ENCODE data around the gene TFPI2.

Gene TFPI2

DNA sequence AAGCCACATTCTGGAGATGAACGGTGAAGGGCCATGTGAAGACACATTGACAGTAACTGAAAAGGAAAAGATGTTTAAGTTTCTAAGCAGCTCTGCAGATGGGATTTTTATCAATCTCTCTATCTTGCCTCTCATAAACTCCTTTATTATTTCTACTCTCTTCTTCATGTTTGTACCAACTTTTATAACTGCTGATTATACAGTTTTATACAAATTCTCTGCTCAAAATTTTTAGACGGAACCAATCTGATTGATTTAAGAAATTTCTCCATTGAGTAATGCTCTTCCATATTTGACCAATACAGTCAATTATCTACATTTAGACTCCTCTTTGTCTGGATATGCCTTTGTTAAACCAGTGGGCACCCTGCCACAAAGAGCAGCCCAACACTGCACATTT is 31.7 kb downstream of the TFPI2 start:
- Histone ChIP-seq H3K79me2 (ENCODE audit: control insufficient read depth, insufficient read depth, low read length, poor library complexity) (no peaks in the 10 kb centered on the region), H4K8ac (ENCODE audit: low read depth, low read length) (no peak overlapping the region), H3K36me3 (ENCODE audit: control insufficient read depth in 1 of 2, insufficient read depth in 2 of 2, low read length in 2 of 2) (no peaks in the 10 kb centered on the region), H4K91ac (ENCODE audit: low read depth, low read length) (no peak overlapping the region), H3K79me1 (ENCODE audit: low read length) (no peaks in the 10 kb centered on the region), H3K18ac (ENCODE audit: low read length) (no peak overlapping the region), H3K14ac (ENCODE audit: low read length) (no peak overlapping the region), H3K4me1 (ENCODE audit: control insufficient read depth in 1 of 2, insufficient read depth in 2 of 2, low read length in 2 of 2) (no peaks in the 10 kb centered on the region), H3K4me2 (ENCODE audit: low read length) (no peak overlapping the region), H3K9ac (ENCODE audit: low read length) (no peak overlapping the region), H2BK12ac (ENCODE audit: low read length) (no peak overlapping the region), H3K4me3 (ENCODE audit: low read depth, low read length) (no peak overlapping the region), H3K23ac (ENCODE audit: low read length) (no peak overlapping the region), H3K4ac (ENCODE audit: low read depth, low read length) (no peak overlapping the region), H4K12ac (ENCODE audit: low read depth, low read length) (no peak overlapping the region), H2AFZ (ENCODE audit: insufficient read depth, low read length, poor library complexity) (no peak overlapping the region), H3K27me3 (ENCODE audit: insufficient read depth, low read length) (no peaks in the 10 kb centered on the region), H2BK120ac (ENCODE audit: insufficient read depth, low read length, poor library complexity) (no peak overlapping the region), H3K27ac (ENCODE audit: low read depth, low read length) (no peak overlapping the region), H2BK5ac (ENCODE audit: low read depth, low read length, poor library complexity) (no peak overlapping the region), H3K9me3 (ENCODE audit: insufficient read depth, low read depth, low read length) (no peaks in the 10 kb centered on the region), H2AK5ac (ENCODE audit: low read length) (no peak overlapping the region)
- DNase-seq: no peak
- WGBS (ENCODE audit: extremely low coverage, insufficient coverage, insufficient read length): no CpG with 5 or more reads among the region's 2 CpGs

DNA sequence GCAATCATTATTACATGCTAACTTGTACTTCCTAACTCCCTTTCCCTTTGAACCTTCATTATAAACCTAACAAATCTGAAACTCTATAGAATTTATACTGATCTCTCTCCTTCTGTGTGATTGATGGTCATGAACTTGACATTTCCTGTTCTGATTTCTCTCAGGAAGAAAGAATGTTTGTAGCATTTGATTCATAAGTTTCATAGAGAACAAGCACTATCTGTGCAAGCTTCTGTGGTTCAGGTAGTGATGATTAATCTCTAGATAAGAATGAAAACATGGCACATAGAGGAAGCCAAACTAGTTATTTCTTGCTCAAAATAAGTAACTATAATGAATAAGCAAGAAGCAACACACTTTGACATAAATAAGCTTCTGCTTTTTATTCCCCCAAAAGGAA is 34.2 kb downstream of the TFPI2 start:
- Histone ChIP-seq H3K23ac (ENCODE audit: low read length) (no peak overlapping the region), H3K36me3 (ENCODE audit: control insufficient read depth in 1 of 2, insufficient read depth in 2 of 2, low read length in 2 of 2) (no peaks in the 10 kb centered on the region), H3K79me2 (ENCODE audit: control insufficient read depth, insufficient read depth, low read length, poor library complexity) (no peaks in the 10 kb centered on the region), H3K9ac (ENCODE audit: low read length) (no peak overlapping the region), H3K27me3 (ENCODE audit: insufficient read depth, low read length) (no peaks in the 10 kb centered on the region), H3K14ac (ENCODE audit: low read length) (no peak overlapping the region), H3K18ac (ENCODE audit: low read length) (no peak overlapping the region), H2BK12ac (ENCODE audit: low read length) (no peak overlapping the region), H3K79me1 (ENCODE audit: low read length) (no peaks in the 10 kb centered on the region), H2AK5ac (ENCODE audit: low read length) (no peak overlapping the region), H3K4me3 (ENCODE audit: low read depth, low read length) (no peak overlapping the region), H3K27ac (ENCODE audit: low read depth, low read length) (no peak overlapping the region), H2BK5ac (ENCODE audit: low read depth, low read length, poor library complexity) (no peak overlapping the region), H3K4ac (ENCODE audit: low read depth, low read length) (no peak overlapping the region), H4K8ac (ENCODE audit: low read depth, low read length) (no peak overlapping the region), H2AFZ (ENCODE audit: insufficient read depth, low read length, poor library complexity) (no peak overlapping the region), H2BK120ac (ENCODE audit: insufficient read depth, low read length, poor library complexity) (no peak overlapping the region), H4K91ac (ENCODE audit: low read depth, low read length) (no peak overlapping the region), H4K12ac (ENCODE audit: low read depth, low read length) (no peak overlapping the region), H3K4me2 (ENCODE audit: low read length) (no peak overlapping the region), H3K9me3 (ENCODE audit: insufficient read depth, low read depth, low read length) (no peaks in the 10 kb centered on the region), H3K4me1 (ENCODE audit: control insufficient read depth in 1 of 2, insufficient read depth in 2 of 2, low read length in 2 of 2) (no peaks in the 10 kb centered on the region)
- no peak for DNase-seq

DNA sequence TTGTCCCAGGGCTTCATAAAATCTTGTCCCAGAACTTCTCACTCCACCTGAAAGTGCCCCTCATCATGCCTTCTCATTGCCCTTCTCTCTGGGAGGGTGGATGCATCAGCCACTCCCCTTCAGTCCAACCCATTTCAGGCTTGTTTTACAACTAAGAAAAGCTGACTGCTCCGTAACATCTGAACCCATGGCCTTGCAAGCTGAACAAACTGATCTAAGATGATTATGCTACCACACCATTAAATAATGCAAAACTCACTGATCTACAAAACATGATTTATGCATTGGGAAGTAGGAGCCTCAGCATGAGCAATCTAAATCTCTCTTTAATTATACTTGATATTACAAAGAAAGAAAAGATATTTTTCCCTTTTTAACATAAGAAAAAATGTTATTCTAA is 34.8 kb downstream of the TFPI2 start:
- no peak overlapping the region for H2BK120ac ChIP-seq (ENCODE audit: insufficient read depth, low read length, poor library complexity)
- no peak overlapping the region for H2AK5ac ChIP-seq (ENCODE audit: low read length)
- H4K8ac ChIP-seq (ENCODE audit: low read depth, low read length): no peak overlapping the region
- H2AFZ ChIP-seq (ENCODE audit: insufficient read depth, low read length, poor library complexity): no peak overlapping the region
- no peaks in the 10 kb centered on the region for H3K79me1 ChIP-seq (ENCODE audit: low read length)
- no CpG with 5 or more reads among the region's 1 CpG for WGBS (ENCODE audit: extremely low coverage, insufficient coverage, insufficient read length)
- H3K27me3 ChIP-seq (ENCODE audit: insufficient read depth, low read length): no peaks in the 10 kb centered on the region
- H3K4me2 ChIP-seq (ENCODE audit: low read length): no peak overlapping the region
- no peak overlapping the region for H3K23ac ChIP-seq (ENCODE audit: low read length)
- no peak for DNase-seq
- no peak overlapping the region for H3K14ac ChIP-seq (ENCODE audit: low read length)
- no peaks in the 10 kb centered on the region for H3K4me1 ChIP-seq (ENCODE audit: control insufficient read depth in 1 of 2, insufficient read depth in 2 of 2, low read length in 2 of 2)
- H2BK5ac ChIP-seq (ENCODE audit: low read depth, low read length, poor library complexity): no peak overlapping the region
- no peak overlapping the region for H3K4me3 ChIP-seq (ENCODE audit: low read depth, low read length)
- no peaks in the 10 kb centered on the region for H3K79me2 ChIP-seq (ENCODE audit: control insufficient read depth, insufficient read depth, low read length, poor library complexity)
- H3K4ac ChIP-seq (ENCODE audit: low read depth, low read length): no peak overlapping the region
- H3K9me3 ChIP-seq (ENCODE audit: insufficient read depth, low read depth, low read length): no peaks in the 10 kb centered on the region
- H3K36me3 ChIP-seq (ENCODE audit: control insufficient read depth in 1 of 2, insufficient read depth in 2 of 2, low read length in 2 of 2): no peaks in the 10 kb centered on the region
- H4K91ac ChIP-seq (ENCODE audit: low read depth, low read length): no peak overlapping the region
- H2BK12ac ChIP-seq (ENCODE audit: low read length): no peak overlapping the region
- H3K27ac ChIP-seq (ENCODE audit: low read depth, low read length): no peak overlapping the region
- no peak overlapping the region for H3K9ac ChIP-seq (ENCODE audit: low read length)
- no peak overlapping the region for H4K12ac ChIP-seq (ENCODE audit: low read depth, low read length)
- H3K18ac ChIP-seq (ENCODE audit: low read length): no peak overlapping the region

DNA sequence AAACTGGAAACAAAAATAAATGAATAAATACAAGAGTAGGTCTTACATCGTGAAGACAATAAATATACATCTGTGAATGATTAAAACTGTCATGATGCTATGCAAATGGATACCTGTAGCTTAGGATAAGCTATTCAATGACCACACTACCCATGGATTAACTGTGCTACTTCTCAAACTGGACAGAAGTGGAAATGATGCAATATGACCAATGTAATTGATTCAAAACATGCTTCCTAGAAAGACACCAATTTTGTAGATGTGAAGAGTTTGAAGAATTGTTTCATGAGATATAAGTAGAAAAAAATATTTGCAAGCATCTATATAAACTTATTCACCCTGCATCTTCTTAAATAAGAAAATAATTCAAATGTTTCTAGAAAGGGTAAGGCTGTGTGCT is 36.1 kb downstream of the TFPI2 start:
- no peak overlapping the region for H3K4me2 ChIP-seq (ENCODE audit: low read length)
- H3K27ac ChIP-seq (ENCODE audit: low read depth, low read length): no peak overlapping the region
- no peak overlapping the region for H2BK5ac ChIP-seq (ENCODE audit: low read depth, low read length, poor library complexity)
- no peak overlapping the region for H3K18ac ChIP-seq (ENCODE audit: low read length)
- H4K12ac ChIP-seq (ENCODE audit: low read depth, low read length): no peak overlapping the region
- DNase-seq: no peak
- no peaks in the 10 kb centered on the region for H3K9me3 ChIP-seq (ENCODE audit: insufficient read depth, low read depth, low read length)
- WGBS (ENCODE audit: extremely low coverage, insufficient coverage, insufficient read length): no CpG with 5 or more reads among the region's 1 CpG
- H3K14ac ChIP-seq (ENCODE audit: low read length): no peak overlapping the region
- no peak overlapping the region for H2BK12ac ChIP-seq (ENCODE audit: low read length)
- no peak overlapping the region for H4K91ac ChIP-seq (ENCODE audit: low read depth, low read length)
- H3K9ac ChIP-seq (ENCODE audit: low read length): no peak overlapping the region
- no peaks in the 10 kb centered on the region for H3K36me3 ChIP-seq (ENCODE audit: control insufficient read depth in 1 of 2, insufficient read depth in 2 of 2, low read length in 2 of 2)
- no peak overlapping the region for H2AFZ ChIP-seq (ENCODE audit: insufficient read depth, low read length, poor library complexity)
- H3K79me2 ChIP-seq (ENCODE audit: control insufficient read depth, insufficient read depth, low read length, poor library complexity): no peaks in the 10 kb centered on the region
- no peak overlapping the region for H3K23ac ChIP-seq (ENCODE audit: low read length)
- no peaks in the 10 kb centered on the region for H3K4me1 ChIP-seq (ENCODE audit: control insufficient read depth in 1 of 2, insufficient read depth in 2 of 2, low read length in 2 of 2)
- H3K27me3 ChIP-seq (ENCODE audit: insufficient read depth, low read length): no peaks in the 10 kb centered on the region
- H2BK120ac ChIP-seq (ENCODE audit: insufficient read depth, low read length, poor library complexity): no peak overlapping the region
- no peak overlapping the region for H4K8ac ChIP-seq (ENCODE audit: low read depth, low read length)
- no peak overlapping the region for H3K4ac ChIP-seq (ENCODE audit: low read depth, low read length)
- no peak overlapping the region for H3K4me3 ChIP-seq (ENCODE audit: low read depth, low read length)
- H3K79me1 ChIP-seq (ENCODE audit: low read length): no peaks in the 10 kb centered on the region
- H2AK5ac ChIP-seq (ENCODE audit: low read length): no peak overlapping the region

DNA sequence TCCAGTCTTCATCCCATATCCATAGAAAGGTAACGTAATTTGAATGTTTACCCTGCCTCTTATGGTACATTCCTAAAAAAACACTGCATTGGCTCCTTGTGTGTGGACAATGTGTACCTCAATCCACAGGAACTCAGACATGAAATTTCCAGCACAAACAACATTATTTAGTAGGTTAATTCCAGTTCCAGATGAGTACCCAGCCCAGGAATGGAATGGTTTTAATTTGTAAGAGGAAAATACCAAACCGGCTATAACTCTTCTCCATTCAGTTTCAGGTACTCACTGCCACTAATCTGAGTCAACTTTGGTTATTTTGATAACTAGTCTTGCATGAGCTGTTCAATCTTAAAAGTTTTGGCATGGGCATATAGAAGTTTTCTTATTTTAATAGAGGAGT is 39.0 kb downstream of the TFPI2 start:
- Histone ChIP-seq H2BK120ac (ENCODE audit: insufficient read depth, low read length, poor library complexity) (no peak overlapping the region), H3K4me3 (ENCODE audit: low read depth, low read length) (no peak overlapping the region), H3K79me1 (ENCODE audit: low read length) (no peaks in the 10 kb centered on the region), H3K4me1 (ENCODE audit: control insufficient read depth in 1 of 2, insufficient read depth in 2 of 2, low read length in 2 of 2) (no peaks in the 10 kb centered on the region), H4K8ac (ENCODE audit: low read depth, low read length) (no peak overlapping the region), H3K27me3 (ENCODE audit: insufficient read depth, low read length) (no peaks in the 10 kb centered on the region), H2AK5ac (ENCODE audit: low read length) (no peak overlapping the region), H2BK12ac (ENCODE audit: low read length) (no peak overlapping the region), H4K12ac (ENCODE audit: low read depth, low read length) (no peak overlapping the region), H3K36me3 (ENCODE audit: control insufficient read depth in 1 of 2, insufficient read depth in 2 of 2, low read length in 2 of 2) (no peaks in the 10 kb centered on the region), H3K23ac (ENCODE audit: low read length) (no peak overlapping the region), H3K4ac (ENCODE audit: low read depth, low read length) (no peak overlapping the region), H2AFZ (ENCODE audit: insufficient read depth, low read length, poor library complexity) (no peak overlapping the region), H3K27ac (ENCODE audit: low read depth, low read length) (no peak overlapping the region), H3K79me2 (ENCODE audit: control insufficient read depth, insufficient read depth, low read length, poor library complexity) (no peaks in the 10 kb centered on the region), H3K18ac (ENCODE audit: low read length) (no peak overlapping the region), H3K14ac (ENCODE audit: low read length) (no peak overlapping the region), H3K9me3 (ENCODE audit: insufficient read depth, low read depth, low read length) (no peaks in the 10 kb centered on the region), H2BK5ac (ENCODE audit: low read depth, low read length, poor library complexity) (no peak overlapping the region), H3K4me2 (ENCODE audit: low read length) (no peak overlapping the region), H4K91ac (ENCODE audit: low read depth, low read length) (no peak overlapping the region), H3K9ac (ENCODE audit: low read length) (no peak overlapping the region)
- WGBS (ENCODE audit: extremely low coverage, insufficient coverage, insufficient read length): no CpG with 5 or more reads among the region's 2 CpGs
- no peak for DNase-seq

Measured in trophoblast cell (in vitro differentiated cells and primary cell).